Neural progenitor cell (in vitro differentiated cells): ENCODE measurements around the gene THBS1.

Experiments used
- EZH2 ChIP-seq: fragments of 200-600 bp; sonication (generic); IDR thresholded peaks from 2 replicates; pipeline ENCODE4 v1.6.1; 2017; ENCODE audit warnings: antibody characterized with exemption, mild to moderate bottlenecking, moderate library complexity
- EZH2phosphoT487 ChIP-seq: fragments of 200-600 bp; sonication (generic); IDR thresholded peaks from 2 replicates; pipeline ENCODE4 v1.6.1; 2017; ENCODE audit warnings: antibody characterized with exemption
- TF ChIP-seq, protein P1 (sequence below): fragments of 200-600 bp; sonication (generic); IDR thresholded peaks from 2 replicates; pipeline ENCODE4 v1.5.1; 2017; ENCODE audit warnings: antibody characterized with exemption, mild to moderate bottlenecking

DNA sequence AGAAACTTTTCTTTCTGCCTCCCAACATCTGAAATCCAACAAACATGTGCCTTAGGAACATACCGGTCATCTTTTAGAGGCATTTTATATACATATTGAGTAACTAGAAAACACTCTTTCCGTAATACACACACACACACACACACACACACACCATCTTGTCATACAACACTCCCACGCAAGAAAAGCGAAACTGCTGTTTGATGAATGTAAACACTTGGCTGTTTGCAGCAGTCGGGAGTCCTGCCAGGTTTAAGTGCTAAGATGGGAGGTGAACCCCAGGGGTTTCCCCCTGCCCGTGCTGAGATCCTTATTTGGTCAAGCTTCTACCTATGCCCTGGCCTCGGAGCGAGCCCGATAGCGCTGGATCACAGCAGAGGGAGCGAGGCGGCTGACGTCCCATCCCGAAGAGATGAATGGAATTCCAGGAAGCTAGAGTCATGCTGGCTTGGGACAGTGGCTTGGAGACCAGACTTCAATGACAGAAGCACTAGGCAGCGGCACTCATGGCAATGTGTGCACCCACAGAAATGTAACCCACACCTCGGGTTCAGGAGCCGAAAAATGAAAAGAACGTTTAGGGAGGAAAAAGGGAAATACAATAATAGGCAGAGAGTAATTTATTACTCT lies 1.3 kb upstream of the THBS1 start:
- TF ChIP-seq, protein P1, sequence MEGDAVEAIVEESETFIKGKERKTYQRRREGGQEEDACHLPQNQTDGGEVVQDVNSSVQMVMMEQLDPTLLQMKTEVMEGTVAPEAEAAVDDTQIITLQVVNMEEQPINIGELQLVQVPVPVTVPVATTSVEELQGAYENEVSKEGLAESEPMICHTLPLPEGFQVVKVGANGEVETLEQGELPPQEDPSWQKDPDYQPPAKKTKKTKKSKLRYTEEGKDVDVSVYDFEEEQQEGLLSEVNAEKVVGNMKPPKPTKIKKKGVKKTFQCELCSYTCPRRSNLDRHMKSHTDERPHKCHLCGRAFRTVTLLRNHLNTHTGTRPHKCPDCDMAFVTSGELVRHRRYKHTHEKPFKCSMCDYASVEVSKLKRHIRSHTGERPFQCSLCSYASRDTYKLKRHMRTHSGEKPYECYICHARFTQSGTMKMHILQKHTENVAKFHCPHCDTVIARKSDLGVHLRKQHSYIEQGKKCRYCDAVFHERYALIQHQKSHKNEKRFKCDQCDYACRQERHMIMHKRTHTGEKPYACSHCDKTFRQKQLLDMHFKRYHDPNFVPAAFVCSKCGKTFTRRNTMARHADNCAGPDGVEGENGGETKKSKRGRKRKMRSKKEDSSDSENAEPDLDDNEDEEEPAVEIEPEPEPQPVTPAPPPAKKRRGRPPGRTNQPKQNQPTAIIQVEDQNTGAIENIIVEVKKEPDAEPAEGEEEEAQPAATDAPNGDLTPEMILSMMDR = no peak
- no peak for TF ChIP-seq EZH2
- TF ChIP-seq EZH2phosphoT487 = no peak
